Activated naive CD8-positive, alpha-beta T cell (primary cell): Measurements from ENCODE around the gene DLG2.
"Not testable (repeated sequence)": the region's sequence is repeated elsewhere in the genome, so short reads cannot be mapped to it uniquely, and the experiment has no call there.

ENCODE experiments used
- H3K27ac Mint-ChIP-seq: one replicate; pipeline ENCODE4 v1.8.0; 2021; ENCODE audit warnings: mixed read lengths
- H3K27me3 Mint-ChIP-seq: one replicate; pipeline ENCODE4 v1.8.0; 2021; ENCODE audit warnings: mixed read lengths
- H3K36me3 Mint-ChIP-seq: one replicate; pipeline ENCODE4 v1.8.0; 2021; ENCODE audit warnings: mixed read lengths
- H3K4me1 Mint-ChIP-seq: one replicate; pipeline ENCODE4 v1.8.0; 2021; ENCODE audit warnings: low read depth, mixed read lengths
- H3K4me3 Mint-ChIP-seq: one replicate; pipeline ENCODE4 v1.8.0; 2021; ENCODE audit warnings: mild to moderate bottlenecking, mixed read lengths
- H3K9me3 Mint-ChIP-seq: one replicate; pipeline ENCODE4 v1.8.0; 2021; ENCODE audit warnings: low read depth, mixed read lengths

DLG2 gene

DNA sequence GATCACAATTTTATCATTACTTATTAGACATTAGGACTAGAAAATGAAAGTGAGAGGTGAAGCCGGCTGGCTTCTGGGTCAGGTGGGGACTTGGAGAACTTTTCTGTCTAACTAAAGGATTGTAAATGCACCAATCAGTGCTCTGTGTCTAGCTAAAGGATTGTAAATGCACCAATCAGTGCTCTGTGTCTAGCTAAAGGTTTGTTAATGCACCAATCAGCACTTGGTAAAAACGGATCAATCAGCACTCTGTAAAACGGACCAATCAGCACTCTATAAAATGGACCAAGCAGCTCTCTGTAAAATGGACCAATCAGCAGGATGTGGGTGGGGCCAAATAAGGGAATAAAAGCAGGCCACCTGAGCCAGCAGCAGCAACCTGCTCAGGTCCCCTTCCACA lies 20.9 kb downstream of the DLG2 start:
- H3K4me3 Mint-ChIP-seq, H3K27ac Mint-ChIP-seq, H3K9me3 Mint-ChIP-seq, H3K4me1 Mint-ChIP-seq, H3K27me3 Mint-ChIP-seq, H3K36me3 Mint-ChIP-seq: not testable (repeated sequence)

DNA sequence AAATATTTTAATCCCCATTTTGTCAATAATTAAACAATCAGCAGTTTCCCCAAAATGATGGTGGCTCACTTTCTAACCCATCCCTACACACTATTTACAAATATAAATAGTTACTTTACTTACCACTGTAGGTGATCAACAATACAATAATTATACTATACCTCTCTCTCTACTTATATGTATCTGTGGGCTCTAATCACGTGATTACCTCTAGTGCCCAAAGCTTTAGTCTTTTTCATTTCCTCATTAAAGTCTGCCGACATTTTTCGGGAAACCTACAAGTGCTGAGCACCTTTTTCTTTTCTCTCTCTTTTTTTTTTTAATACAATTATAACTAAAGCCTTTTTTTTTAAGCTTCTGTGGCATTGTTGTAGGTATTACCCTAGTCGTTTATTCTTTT lies 23.9 kb downstream of the DLG2 start:
- Mint-ChIP-seq H3K4me3 (no peak overlapping the region), H3K4me1 (no peaks in the 10 kb centered on the region), H3K27ac (no peak overlapping the region), H3K9me3 (no peaks in the 10 kb centered on the region), H3K36me3 (peaks cover 2% of the 10 kb centered on the region), H3K27me3 (no peaks in the 10 kb centered on the region)

DNA sequence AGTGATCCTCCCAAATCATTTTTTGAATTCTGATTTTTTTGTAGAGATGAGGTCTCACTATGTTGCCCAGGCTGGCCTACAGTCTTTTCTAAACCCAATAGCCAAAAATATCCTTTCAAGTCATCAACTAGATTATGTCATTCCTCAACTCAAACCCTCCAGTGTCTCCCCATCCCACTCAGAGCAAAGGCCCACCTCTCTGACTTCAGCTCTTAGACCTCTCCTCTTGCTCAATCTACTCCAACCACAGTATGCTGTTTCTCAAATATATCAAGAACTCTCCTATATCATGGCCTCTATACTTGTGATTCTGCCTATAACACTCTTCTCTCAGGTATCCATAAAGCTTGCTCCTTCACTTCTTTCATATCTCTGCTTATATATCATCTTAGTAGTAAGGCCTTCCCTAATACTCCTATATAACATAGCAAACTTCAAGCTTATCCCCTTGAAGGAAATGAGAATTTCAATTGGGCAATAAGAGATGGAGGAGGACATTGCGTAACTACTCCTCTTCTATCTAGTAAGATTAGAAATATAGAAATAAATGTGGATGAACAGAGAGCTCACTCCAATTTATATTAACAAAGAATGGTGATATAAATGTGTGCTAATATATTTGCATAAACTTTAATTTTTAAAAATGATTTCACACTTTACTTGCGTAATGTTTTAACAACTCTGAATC lies 24.5 kb downstream of the DLG2 start:
- no peak overlapping the region for H3K4me3 Mint-ChIP-seq

DNA sequence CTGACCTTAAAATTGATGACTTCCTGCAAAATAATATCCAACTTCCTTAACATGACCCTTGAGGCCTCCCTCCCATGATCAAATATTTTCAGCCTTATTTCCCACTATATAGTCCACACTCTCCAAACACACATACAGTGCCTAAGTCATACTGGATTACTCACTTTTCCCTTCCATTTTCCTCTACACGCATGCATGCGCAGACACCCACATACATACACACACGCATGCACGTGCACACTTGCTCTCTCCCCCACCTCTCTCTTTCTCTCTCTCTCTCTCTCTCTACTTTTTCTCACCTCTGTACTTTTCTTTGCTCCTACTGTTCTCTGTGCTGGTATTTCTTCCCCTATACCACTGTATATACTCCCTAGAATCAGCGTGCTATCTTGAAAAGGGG lies 28.1 kb downstream of the DLG2 start:
- Mint-ChIP-seq H3K36me3 (no peaks in the 10 kb centered on the region), H3K4me3 (no peak overlapping the region), H3K4me1 (no peaks in the 10 kb centered on the region), H3K27ac (no peak overlapping the region), H3K9me3 (no peaks in the 10 kb centered on the region), H3K27me3 (no peaks in the 10 kb centered on the region)

More for the DNA sequence above, 24.5 kb downstream of the DLG2 start:
- no peak overlapping the region for H3K27ac Mint-ChIP-seq
- H3K27me3 Mint-ChIP-seq = no peaks in the 10 kb centered on the region
- no peaks in the 10 kb centered on the region for H3K4me1 Mint-ChIP-seq
- H3K36me3 Mint-ChIP-seq = peaks cover 2% of the 10 kb centered on the region
- no peaks in the 10 kb centered on the region for H3K9me3 Mint-ChIP-seq

DNA sequence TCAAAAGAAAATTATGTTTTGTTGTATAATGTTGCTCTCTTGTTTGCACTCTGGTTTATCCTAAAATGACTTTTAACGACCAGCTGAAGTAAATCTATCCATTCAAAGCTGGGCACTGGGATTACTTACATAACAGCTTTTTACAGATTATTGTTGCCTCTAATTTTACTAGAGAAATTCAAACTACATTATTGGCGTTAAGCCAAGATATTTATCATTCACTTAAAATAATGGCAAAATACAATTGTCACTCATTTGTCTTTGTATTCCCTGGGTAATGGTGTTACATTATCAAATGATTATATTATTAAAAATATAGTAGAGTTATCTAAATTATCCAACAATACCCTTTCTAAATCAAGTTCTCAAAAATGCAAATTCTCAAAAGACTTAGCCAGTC lies 30.3 kb downstream of the DLG2 start:
- no peaks in the 10 kb centered on the region for H3K4me1 Mint-ChIP-seq
- H3K4me3 Mint-ChIP-seq = no peak overlapping the region
- no peaks in the 10 kb centered on the region for H3K9me3 Mint-ChIP-seq
- H3K27me3 Mint-ChIP-seq = no peaks in the 10 kb centered on the region
- H3K36me3 Mint-ChIP-seq = no peaks in the 10 kb centered on the region
- no peak overlapping the region for H3K27ac Mint-ChIP-seq

DNA sequence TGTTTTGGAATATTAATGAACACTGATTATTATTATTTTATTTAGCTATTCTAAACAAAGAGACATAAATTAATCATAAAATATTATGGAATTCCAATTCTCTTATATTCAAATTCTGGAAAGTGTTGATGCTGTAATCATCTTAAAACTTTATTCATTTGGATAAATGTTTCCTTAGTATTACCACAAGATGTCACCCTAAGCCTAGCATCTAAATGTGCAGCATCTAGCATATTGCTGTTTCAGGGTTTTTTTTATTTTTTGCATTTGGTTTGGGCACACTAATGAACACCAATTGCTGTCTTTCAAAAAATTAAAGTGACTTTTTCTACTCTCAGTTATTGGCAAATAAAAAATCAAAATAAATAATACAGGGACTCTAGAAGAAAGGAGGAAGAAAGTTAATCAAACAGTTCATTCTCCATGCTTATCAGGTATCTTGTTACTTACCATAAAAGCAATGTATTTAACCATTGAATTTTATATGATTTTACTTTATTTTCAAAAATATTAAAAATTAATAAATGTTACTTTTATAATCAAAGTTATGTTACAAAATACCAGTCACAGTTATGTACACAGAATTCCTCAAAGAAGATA lies 31.8 kb downstream of the DLG2 start:
- Mint-ChIP-seq H3K9me3 (no peaks in the 10 kb centered on the region), H3K27ac (no peak overlapping the region), H3K4me3 (no peak overlapping the region), H3K27me3 (no peaks in the 10 kb centered on the region), H3K4me1 (no peaks in the 10 kb centered on the region), H3K36me3 (no peaks in the 10 kb centered on the region)

DNA sequence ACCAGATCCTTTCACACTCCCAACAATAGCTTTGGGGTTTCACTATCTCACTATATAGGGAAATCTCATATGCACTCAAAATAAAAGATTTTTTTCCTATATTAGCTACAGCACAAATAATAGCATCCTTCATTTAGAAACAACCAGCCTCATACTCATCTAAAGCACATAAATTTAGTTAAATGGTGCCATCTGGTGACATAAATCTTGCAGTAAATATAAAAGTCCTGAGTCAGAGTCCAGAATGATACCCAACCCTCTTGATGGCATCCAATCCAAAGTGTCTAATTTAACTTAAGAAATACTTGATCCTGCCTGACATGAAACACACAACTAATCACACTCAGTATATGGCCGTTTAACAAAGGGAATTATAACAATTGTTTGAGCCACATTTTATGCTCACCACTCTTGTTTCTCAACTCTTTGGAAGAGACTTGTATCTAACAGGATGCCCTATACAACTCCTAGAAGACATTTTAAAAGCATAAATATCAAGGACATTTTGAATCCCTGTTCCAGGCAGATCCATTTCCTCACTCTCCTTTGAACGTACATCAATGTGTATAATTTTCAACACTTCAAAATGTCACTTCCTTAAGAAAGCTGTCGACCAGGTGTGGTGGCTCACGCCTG lies 36.2 kb downstream of the DLG2 start:
- H3K4me3 Mint-ChIP-seq = no peak overlapping the region
- peaks cover 8% of the 10 kb centered on the region for H3K9me3 Mint-ChIP-seq
- H3K36me3 Mint-ChIP-seq = no peaks in the 10 kb centered on the region
- H3K27me3 Mint-ChIP-seq = peaks cover 2% of the 10 kb centered on the region
- no peak overlapping the region for H3K27ac Mint-ChIP-seq
- no peaks in the 10 kb centered on the region for H3K4me1 Mint-ChIP-seq

DNA sequence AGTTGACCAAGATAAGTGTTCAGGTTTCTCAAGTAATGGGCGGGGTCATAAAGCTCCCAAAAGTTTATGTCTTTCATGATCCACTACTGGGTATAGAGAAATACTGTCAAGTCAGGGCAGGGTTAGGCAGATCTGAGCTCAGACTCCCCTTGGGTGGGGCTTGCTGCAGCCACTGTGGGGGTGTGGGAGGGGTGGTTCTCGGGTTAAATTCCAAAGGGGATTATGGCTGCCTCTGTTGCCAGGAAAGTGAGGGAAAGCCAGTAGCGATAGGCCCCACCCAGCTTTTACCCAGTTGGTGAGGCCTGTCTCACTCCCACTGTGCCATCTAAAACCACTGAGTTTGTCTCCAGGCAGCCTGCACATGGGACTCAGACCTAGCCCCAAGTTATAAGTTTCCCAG lies 37.8 kb downstream of the DLG2 start:
- peaks cover 8% of the 10 kb centered on the region for H3K9me3 Mint-ChIP-seq
- H3K27ac Mint-ChIP-seq = no peak overlapping the region
- H3K27me3 Mint-ChIP-seq = peaks cover 2% of the 10 kb centered on the region
- H3K4me1 Mint-ChIP-seq = no peaks in the 10 kb centered on the region
- no peak overlapping the region for H3K4me3 Mint-ChIP-seq
- H3K36me3 Mint-ChIP-seq = no peaks in the 10 kb centered on the region

DNA sequence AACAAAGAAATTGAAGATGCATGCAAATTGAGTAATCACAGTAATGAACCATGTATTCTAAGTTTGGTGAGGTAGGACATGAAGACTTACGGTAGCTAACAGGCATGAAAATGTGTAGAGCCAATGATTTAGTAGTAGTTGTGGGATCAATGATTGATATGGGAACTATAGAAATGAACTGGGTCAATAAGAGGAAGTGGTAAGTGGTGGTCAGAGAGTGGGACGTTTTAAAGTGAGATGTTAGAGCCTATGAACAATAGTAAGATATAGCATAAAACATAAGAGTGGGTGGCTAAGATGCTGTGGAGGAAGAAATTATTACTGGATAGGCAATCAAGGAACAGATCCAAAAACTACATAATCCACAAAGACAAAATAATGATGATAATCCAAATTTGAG lies 45.0 kb downstream of the DLG2 start:
- Mint-ChIP-seq H3K36me3 (peaks cover 12% of the 10 kb centered on the region), H3K4me1 (no peaks in the 10 kb centered on the region), H3K4me3 (no peak overlapping the region), H3K9me3 (peaks cover 3% of the 10 kb centered on the region), H3K27ac (no peak overlapping the region), H3K27me3 (no peaks in the 10 kb centered on the region)

DNA sequence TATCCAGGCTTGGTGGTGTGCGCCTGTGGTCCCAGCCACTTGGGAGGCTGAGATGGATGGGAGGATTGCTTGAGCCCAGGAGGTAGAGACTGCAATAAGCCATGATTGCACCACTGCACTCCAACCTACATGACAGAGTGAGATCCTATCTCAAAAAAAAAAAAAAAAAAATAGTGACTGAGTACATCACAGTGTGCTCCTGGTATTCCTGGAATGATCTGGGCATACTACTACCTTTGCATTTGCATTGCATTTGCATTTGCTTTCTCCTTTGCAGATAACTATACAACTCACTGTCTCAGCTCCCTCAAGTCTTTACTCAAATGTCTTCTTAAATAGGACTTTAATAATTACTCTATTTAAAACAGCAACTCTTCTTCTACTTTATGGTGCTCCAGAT lies 51.8 kb downstream of the DLG2 start:
- peaks cover 6% of the 10 kb centered on the region for H3K27me3 Mint-ChIP-seq
- peaks cover 3% of the 10 kb centered on the region for H3K9me3 Mint-ChIP-seq
- no peak overlapping the region for H3K27ac Mint-ChIP-seq
- no peak overlapping the region for H3K4me3 Mint-ChIP-seq
- H3K4me1 Mint-ChIP-seq = no peaks in the 10 kb centered on the region
- H3K36me3 Mint-ChIP-seq = peaks cover 31% of the 10 kb centered on the region

DNA sequence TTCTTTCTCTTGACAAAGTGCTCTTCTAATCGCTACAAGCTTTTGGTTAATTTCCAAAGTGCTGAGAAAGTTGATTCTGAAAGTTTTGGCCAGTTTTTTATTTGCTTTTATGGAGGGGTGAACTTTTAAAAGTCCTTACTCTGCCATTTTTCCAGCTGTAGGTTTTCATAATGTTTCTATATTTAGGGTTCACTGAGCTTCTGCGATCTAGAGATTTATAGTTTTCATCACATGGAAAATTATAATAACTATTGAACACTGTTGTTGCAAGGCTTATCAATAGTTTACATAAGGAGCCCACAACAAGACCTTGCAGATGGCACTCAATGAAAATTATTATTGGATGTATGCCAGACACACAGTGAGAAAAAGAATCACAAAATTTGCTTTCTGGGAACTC lies 55.1 kb downstream of the DLG2 start:
- Mint-ChIP-seq H3K4me1 (peaks cover 3% of the 10 kb centered on the region), H3K27ac (no peak overlapping the region), H3K4me3 (no peak overlapping the region), H3K9me3 (no peaks in the 10 kb centered on the region), H3K36me3 (peaks cover 19% of the 10 kb centered on the region), H3K27me3 (peaks cover 8% of the 10 kb centered on the region)

DNA sequence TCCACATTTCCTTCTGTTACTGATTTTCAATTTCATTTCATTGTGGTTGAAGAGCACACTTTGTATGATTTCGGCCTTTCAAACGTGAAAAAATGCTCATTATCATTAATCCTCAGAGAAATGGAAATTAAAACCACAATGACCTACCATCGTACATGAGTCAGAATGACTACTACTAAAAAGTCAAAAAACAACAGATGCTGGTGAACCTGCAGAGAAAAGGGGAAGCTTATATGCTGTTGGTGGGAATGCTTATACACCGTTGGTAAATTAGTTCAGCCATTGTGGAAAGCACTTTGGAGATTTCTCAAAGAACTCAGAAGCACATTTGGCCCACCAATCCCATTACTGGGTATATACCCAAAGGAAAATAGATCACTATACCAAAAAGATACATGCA lies 57.6 kb downstream of the DLG2 start:
- no peak overlapping the region for H3K4me3 Mint-ChIP-seq
- no peaks in the 10 kb centered on the region for H3K9me3 Mint-ChIP-seq
- peaks cover 13% of the 10 kb centered on the region for H3K36me3 Mint-ChIP-seq
- H3K27me3 Mint-ChIP-seq = peaks cover 4% of the 10 kb centered on the region
- peaks cover 3% of the 10 kb centered on the region for H3K4me1 Mint-ChIP-seq
- H3K27ac Mint-ChIP-seq = no peak overlapping the region

DNA sequence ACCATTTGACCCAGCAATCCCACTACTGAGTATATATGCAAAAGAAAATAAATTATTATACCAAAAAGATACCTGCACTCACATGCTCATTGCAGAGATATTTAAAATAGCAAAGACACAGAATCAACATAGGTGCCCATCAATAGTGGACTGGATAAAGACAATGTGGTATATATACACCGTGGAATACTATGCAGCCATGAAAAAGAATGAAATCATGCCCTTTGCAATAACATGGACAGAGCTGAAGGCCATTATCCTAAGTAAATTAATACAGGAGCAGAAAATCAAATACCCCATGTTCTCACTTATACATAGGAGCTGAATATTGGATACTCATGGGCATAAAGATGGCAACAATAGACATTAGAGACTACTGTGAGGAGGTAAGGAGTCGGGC lies 68.7 kb downstream of the DLG2 start:
- Mint-ChIP-seq H3K4me1 (no peaks in the 10 kb centered on the region), H3K9me3 (peaks cover 3% of the 10 kb centered on the region), H3K36me3 (peaks cover 3% of the 10 kb centered on the region), H3K27ac (no peak overlapping the region), H3K27me3 (no peaks in the 10 kb centered on the region), H3K4me3 (no peak overlapping the region)

DNA sequence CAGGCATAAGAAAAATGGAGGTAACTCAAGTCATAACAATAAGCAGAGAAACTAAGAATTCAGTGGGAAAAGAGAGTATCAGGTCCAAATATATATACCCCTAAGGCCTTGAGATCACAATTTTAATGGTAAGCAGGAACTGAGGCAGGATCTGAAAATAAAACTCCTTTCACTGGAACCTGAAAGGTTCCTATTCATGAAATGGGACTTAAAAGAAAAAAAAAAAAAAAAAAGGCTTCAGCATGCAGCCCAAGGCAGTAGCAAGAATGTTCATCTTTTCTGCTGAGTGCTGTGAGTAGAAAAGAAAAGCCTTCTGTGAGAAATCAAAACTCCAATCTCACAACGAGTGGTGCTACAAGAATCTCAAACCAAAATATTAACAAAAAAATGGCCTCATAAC lies 75.3 kb downstream of the DLG2 start:
- H3K9me3 Mint-ChIP-seq = no peaks in the 10 kb centered on the region
- peaks cover 2% of the 10 kb centered on the region for H3K27me3 Mint-ChIP-seq
- H3K27ac Mint-ChIP-seq = no peak overlapping the region
- no peaks in the 10 kb centered on the region for H3K4me1 Mint-ChIP-seq
- H3K36me3 Mint-ChIP-seq = peaks cover 8% of the 10 kb centered on the region
- H3K4me3 Mint-ChIP-seq = no peak overlapping the region

DNA sequence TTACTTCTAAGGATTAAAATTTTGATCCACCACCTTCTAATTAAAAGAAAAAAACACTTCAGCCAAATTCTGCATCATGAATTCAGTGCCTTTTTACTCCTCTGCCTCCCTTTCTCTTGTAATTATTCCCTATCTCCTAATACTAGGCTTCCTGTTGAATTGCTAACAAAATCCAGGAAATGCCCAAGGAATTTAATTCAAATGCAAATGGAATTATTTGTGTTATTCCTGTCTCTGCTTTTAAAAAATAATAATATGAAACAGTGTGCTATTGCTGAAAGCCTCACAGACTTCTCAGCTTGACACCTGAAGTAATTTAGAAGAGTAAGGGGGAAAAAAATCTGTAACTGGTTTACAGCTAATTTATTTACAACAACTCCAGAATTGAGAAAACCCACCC lies 85.5 kb downstream of the DLG2 start:
- Mint-ChIP-seq H3K4me1 (no peaks in the 10 kb centered on the region), H3K4me3 (no peak overlapping the region), H3K9me3 (peaks cover 5% of the 10 kb centered on the region), H3K36me3 (peaks cover 6% of the 10 kb centered on the region), H3K27me3 (no peaks in the 10 kb centered on the region), H3K27ac (no peak overlapping the region)
